Thyroid gland (tissue), 4 donors: ENCODE measurements around the gene SELP. TPM values are rescaled to one million over a fixed set of nuclear protein-coding genes. Genes with fewer than 3 reads are reported as not detected.

ENCODE experiments used
- DNase-seq, 2 donors: peaks; one replicate each; pipeline ENCODE4 v3.0.0-alpha.2; 2019
- H3K27ac ChIP-seq, 3 donors: fragments of 200-600 bp; sonication (generic); 1 replicate in 2 of 3; 2 replicates in 1 of 3; pipeline ENCODE4 v1.5.1; 2016 to 2019; ENCODE audit warnings: mild to moderate bottlenecking in 1 of 3, moderate library complexity in 1 of 3
- H3K27me3 ChIP-seq: fragments of 200-600 bp; sonication (generic); one replicate; pipeline ENCODE4 v1.5.1; 2019
- H3K36me3 ChIP-seq, 2 donors: fragments of 200-600 bp; sonication (generic); one replicate each; pipeline ENCODE4 v1.5.1; 2016 to 2019
- H3K4me1 ChIP-seq, 2 donors: fragments of 200-600 bp; sonication (generic); one replicate each; pipeline ENCODE4 v1.5.1; 2017 to 2019
- H3K4me3 ChIP-seq, 3 donors: fragments of 200-600 bp; sonication (generic); replicated peaks in 1 of 3; 1 replicate in 2 of 3; 2 replicates in 1 of 3; pipeline ENCODE4 v1.5.1; 2016; ENCODE audit warnings: mild to moderate bottlenecking in 1 of 3
- H3K9me3 ChIP-seq: fragments of 200-600 bp; sonication (generic); one replicate; pipeline ENCODE4 v1.5.1; 2017
- POLR2A ChIP-seq, 2 donors: fragments of 450-650 bp; IDR thresholded peaks; one replicate each; pipeline ENCODE4 v1.6.1; 2017; ENCODE audit warnings: antibody characterized with exemption in 2 of 2, mild to moderate bottlenecking in 2 of 2, moderate library complexity in 1 of 2
- WGBS, 2 donors: methylation state at CpG; one replicate each; pipeline ENCODE4 v1.1.5; 2017; 5-methylcytosine and 5-hydroxymethylcytosine counted together
- intact Hi-C: fragments of 100-400 bp; cut with DNase I; formaldehyde crosslinking; loops from one replicate; pipeline ENCODE4 v1.15.1; 2023
- total RNA-seq, 4 donors: library from RNA; depleted of rRNA; stranded (reverse); fragments of >200 nt; gene quantifications; one replicate each; pipeline ENCODE4 v1.2.3, GENCODE V29; 2016
- TF ChIP-seq, protein P1 (sequence below), 6 experiments: fragments of 200-600 bp in 3 of 6; fragments of 450-650 bp in 3 of 6; sonication (generic) in 3 of 6; IDR thresholded peaks; one replicate each; pipeline ENCODE4 v1.5.1; 2016 to 2019; ENCODE audit warnings: antibody characterized with exemption in 6 of 6, mild to moderate bottlenecking in 2 of 6, inconsistent platforms in 1 of 6, moderate library complexity in 1 of 6

Gene SELP
- total RNA-seq, 4 donors from 2014 or later = 3.6 to 8.2 (median 5.4) TPM

DNA sequence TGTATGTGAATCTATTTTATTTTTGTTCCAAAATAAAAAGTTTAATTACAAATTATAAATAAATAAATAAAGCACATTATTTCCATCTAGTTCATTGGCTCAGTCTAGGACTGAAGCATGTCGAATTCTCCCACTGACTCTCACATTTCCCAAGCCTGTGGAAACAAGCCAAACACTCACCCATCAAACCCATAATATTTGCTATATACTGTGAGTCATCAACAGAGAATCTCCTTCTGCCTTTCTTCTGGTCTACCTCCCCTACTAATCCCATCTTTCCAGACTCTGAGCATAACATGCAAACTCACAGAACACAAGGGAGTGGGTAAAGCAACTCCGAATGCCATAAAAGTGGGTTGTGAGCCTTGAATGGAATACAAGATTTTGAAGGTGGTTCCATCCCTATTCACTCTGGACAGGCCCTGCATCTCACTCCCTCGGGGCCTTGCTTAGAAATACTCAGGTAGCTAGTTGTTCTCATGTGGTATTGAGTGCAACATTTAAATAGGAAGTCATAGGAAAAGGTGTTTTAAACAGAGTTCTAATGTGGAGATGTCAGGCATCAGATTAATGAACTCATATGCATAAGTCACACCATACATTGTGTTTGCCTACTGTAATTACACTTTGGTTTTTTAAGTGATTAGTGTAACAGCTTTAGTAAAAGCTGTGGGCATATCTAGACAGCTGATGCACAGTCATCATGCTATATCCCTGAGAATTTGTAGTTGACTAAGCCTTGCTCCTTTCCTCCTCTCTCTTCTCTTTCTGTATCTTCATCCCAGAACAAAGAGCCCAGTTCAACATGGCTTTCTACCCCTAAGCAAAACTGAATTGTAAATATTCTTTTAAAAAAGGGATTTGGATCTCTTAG lies 90.7 kb downstream of the SELP start:
- Histone ChIP-seq H3K36me3 (no peaks in the 10 kb centered on the region), H3K27ac (no peak overlapping the region), H3K4me1 (no peaks in the 10 kb centered on the region), H3K27me3 (no peaks in the 10 kb centered on the region), H3K4me3 (no peak overlapping the region), H3K9me3 (no peaks in the 10 kb centered on the region)
- WGBS, 2 donors = 82% methylated on average over 3 of the region's 3 CpGs
- no peak for TF ChIP-seq POLR2A (IDR thresholded peaks at IDR 0.05)
- TF ChIP-seq, protein P1, sequence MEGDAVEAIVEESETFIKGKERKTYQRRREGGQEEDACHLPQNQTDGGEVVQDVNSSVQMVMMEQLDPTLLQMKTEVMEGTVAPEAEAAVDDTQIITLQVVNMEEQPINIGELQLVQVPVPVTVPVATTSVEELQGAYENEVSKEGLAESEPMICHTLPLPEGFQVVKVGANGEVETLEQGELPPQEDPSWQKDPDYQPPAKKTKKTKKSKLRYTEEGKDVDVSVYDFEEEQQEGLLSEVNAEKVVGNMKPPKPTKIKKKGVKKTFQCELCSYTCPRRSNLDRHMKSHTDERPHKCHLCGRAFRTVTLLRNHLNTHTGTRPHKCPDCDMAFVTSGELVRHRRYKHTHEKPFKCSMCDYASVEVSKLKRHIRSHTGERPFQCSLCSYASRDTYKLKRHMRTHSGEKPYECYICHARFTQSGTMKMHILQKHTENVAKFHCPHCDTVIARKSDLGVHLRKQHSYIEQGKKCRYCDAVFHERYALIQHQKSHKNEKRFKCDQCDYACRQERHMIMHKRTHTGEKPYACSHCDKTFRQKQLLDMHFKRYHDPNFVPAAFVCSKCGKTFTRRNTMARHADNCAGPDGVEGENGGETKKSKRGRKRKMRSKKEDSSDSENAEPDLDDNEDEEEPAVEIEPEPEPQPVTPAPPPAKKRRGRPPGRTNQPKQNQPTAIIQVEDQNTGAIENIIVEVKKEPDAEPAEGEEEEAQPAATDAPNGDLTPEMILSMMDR (IDR thresholded peaks at IDR 0.05) = no peak
- intact Hi-C loops = no loop called here
- DNase-seq = no peak

Other genes with a start within 250 kb of the SELP start
- under 1 TPM in 3 of 4 donors, not detected in 1; 0.40 to 0.63 (median 0.56) TPM for gene CCDC181, start 202.7 kb downstream of the SELP start, total RNA-seq
- gene SLC19A2, start 144.2 kb downstream of the SELP start, total RNA-seq = 10 to 100 TPM; 19.0 to 41.0 (median 27.8) TPM
- gene F5, start 43.6 kb downstream of the SELP start, total RNA-seq = 1 to 10 TPM in 3 of 4 donors, under 1 TPM in 1; 0.79 to 3.0 (median 1.8) TPM
- gene SELL, start 81.5 kb upstream of the SELP start, total RNA-seq = 1 to 10 TPM in 3 of 4 donors, under 1 TPM in 1; 0.45 to 4.2 (median 1.7) TPM
- 10 to 100 TPM in 1 of 4 donors, 1 to 10 TPM in 2, under 1 TPM in 1; 0.67 to 16.3 (median 1.5) TPM for gene SELE, start 104.0 kb upstream of the SELP start, total RNA-seq
- gene METTL18, start 164.8 kb upstream of the SELP start, total RNA-seq = 10 to 100 TPM in 3 of 4 donors, 1 to 10 TPM in 1; 9.6 to 13.6 (median 11.4) TPM